Stomach (tissue), 4 donors: Measurements from ENCODE around the gene TMEM140.

Experiments
- CTCF ChIP-seq, 7 experiments: fragments of 450-650 bp in 4 of 7; fragments of 200-600 bp in 3 of 7; sonication (generic) in 3 of 7; IDR thresholded peaks; one replicate each; pipeline ENCODE4 v1.5.1; 2016 to 2019; ENCODE audit warnings: antibody characterized with exemption in 7 of 7, control low read depth in 2 of 7, mild to moderate bottlenecking in 1 of 7
- EP300 ChIP-seq: sonication (generic); formaldehyde crosslinking; IDR thresholded peaks from one replicate; pipeline ENCODE4 v1.6.1; 2017; ENCODE audit warnings: antibody characterized with exemption
- POLR2A ChIP-seq, 4 donors: fragments of 450-650 bp; IDR thresholded peaks; one replicate each; pipeline ENCODE4 v1.6.1; 2016; ENCODE audit warnings: antibody characterized with exemption in 4 of 4, control low read depth in 2 of 4, mild to moderate bottlenecking in 1 of 4, moderate library complexity in 1 of 4

GRCh38 chr7:135169141-135169963, 21.5 kb downstream of the TMEM140 start:
- TF ChIP-seq EP300 (no peak), CTCF (IDR thresholded peaks at IDR 0.05) (peak in 1 of 7 experiments; percentile 27), POLR2A (IDR thresholded peaks at IDR 0.05) (no peak)
